K562 (cell line): ENCODE data around the gene RHOF. TPM values are rescaled to one million over a fixed set of nuclear protein-coding genes. Genes with fewer than 3 reads are reported as not detected.

Experiments used
- ATAC-seq: fragments of 200-7000 bp; cut with Tn5 transposase; 3 replicates; pipeline ENCODE4 v1.9.1; 2020; ENCODE audit warnings: moderate library complexity
- BruUV-seq: library from RNA; stranded (reverse); fragments of 400-500 nt; replicated peaks from 2 replicates; lab custom pipeline; 2021; lab: Mats Ljungman, UMichigan
- CTCF ChIA-PET: fragments of 300-600 bp; formaldehyde crosslinking; extraction: SDS; loops from one replicate; lab custom pipeline; 2021; ENCODE audit warnings: low intra/inter-chr PET ratio; lab: Yijun Ruan, JAX
- POLR2A ChIA-PET: fragments of 300-600, 350-650 bp; sonication (Branson Sonifier 250); formaldehyde crosslinking; extraction: SDS; loops from one replicate; lab custom pipeline; 2021; ENCODE audit warnings: antibody characterized with exemption, inconsistent platforms; lab: Yijun Ruan, JAX
- DNase-seq, 4 experiments: peaks; one replicate each; pipeline versions ENCODE4 v3.0.0 to v3.0.0-alpha.2; 2011 to 2018; ENCODE audit warnings: low spot score in 3 of 4, mixed read lengths in 3 of 4; ENCODE audit errors: extremely low read depth in 1 of 4
- FAIRE-seq: peaks from 2 replicates; lab custom pipeline; 2011; peaks lifted over from hg19 to GRCh38; lab: Jason Lieb, UNC
- H2AFZ ChIP-seq: 2 replicates; pipeline ENCODE4 v1.6.0; 2011; ENCODE audit warnings: low read depth, low read length, control low read depth, inconsistent platforms
- H3K27ac ChIP-seq: fragments of 200-600 bp; 3 replicates; pipeline ENCODE4 v1.8.0; 2011; ENCODE audit warnings: low read depth, mild to moderate bottlenecking, control low read depth, inconsistent platforms, low read length, moderate library complexity, mixed read lengths; ENCODE audit errors: extremely low read depth
- H3K27me3 ChIP-seq, 2 experiments: fragments of 300-600 bp in 1 of 2; 2 replicates in 1 of 2; 3 replicates in 1 of 2; pipeline versions ENCODE4 v1.6.0 to v1.8.0; 2011; ENCODE audit warnings: inconsistent platforms in 2 of 2, low read length in 2 of 2, mild to moderate bottlenecking in 1 of 2, mixed read lengths in 1 of 2, moderate library complexity in 1 of 2; ENCODE audit not compliant: control insufficient read depth in 2 of 2, insufficient read depth in 2 of 2
- H3K36me3 ChIP-seq: fragments of 300-600 bp; 3 replicates; pipeline ENCODE4 v1.8.0; 2011; ENCODE audit warnings: mild to moderate bottlenecking, low read length, inconsistent platforms; ENCODE audit not compliant: control insufficient read depth, insufficient read depth
- H3K4me1 ChIP-seq, 2 experiments: fragments of 200-600 bp in 1 of 2; replicated peaks in 1 of 2; 2 replicates in 1 of 2; 3 replicates in 1 of 2; pipeline versions ENCODE4 v1.5.1 to v1.8.0; 2011; ENCODE audit warnings: inconsistent platforms in 2 of 2, low read length in 2 of 2, mild to moderate bottlenecking in 1 of 2, mixed read lengths in 1 of 2, moderate library complexity in 1 of 2; ENCODE audit not compliant: control insufficient read depth in 2 of 2, insufficient read depth in 2 of 2
- H3K4me2 ChIP-seq: 2 replicates; pipeline ENCODE4 v1.6.1; 2011; ENCODE audit warnings: low read length, control low read depth, inconsistent platforms, mixed read lengths; ENCODE audit not compliant: insufficient read depth
- H3K4me3 ChIP-seq: fragments of 200-600 bp; sonication (generic), shearing (Covaris generic); 2 replicates; pipeline ENCODE4 v1.5.1; 2016; ENCODE audit warnings: control low read depth, inconsistent platforms
- H3K79me2 ChIP-seq: fragments of 200-600 bp; 3 replicates; pipeline ENCODE4 v1.8.0; 2011; ENCODE audit warnings: low read length, inconsistent platforms; ENCODE audit not compliant: control insufficient read depth, insufficient read depth
- H3K9ac ChIP-seq, 2 experiments: 2 replicates each; pipeline versions ENCODE4 v1.6.0 to v1.6.1; 2011; ENCODE audit warnings: low read depth in 2 of 2, low read length in 2 of 2, control low read depth in 1 of 2, inconsistent platforms in 1 of 2, mild to moderate bottlenecking in 1 of 2, mixed read lengths in 1 of 2; ENCODE audit not compliant: insufficient read depth in 1 of 2
- H3K9me1 ChIP-seq: one replicate; pipeline ENCODE4 v1.6.0; 2011; ENCODE audit warnings: inconsistent platforms, mild to moderate bottlenecking, low read length, moderate library complexity; ENCODE audit not compliant: control insufficient read depth, insufficient read depth
- H3K9me3 ChIP-seq: replicated peaks from 2 replicates; pipeline ENCODE4 v1.5.1; 2011; ENCODE audit warnings: low read depth, low read length, inconsistent platforms; ENCODE audit not compliant: control insufficient read depth, insufficient read depth
- H4K20me1 ChIP-seq: replicated peaks from 2 replicates; pipeline ENCODE4 v1.6.1; 2011; ENCODE audit warnings: low read length, inconsistent platforms, mixed read lengths; ENCODE audit not compliant: control insufficient read depth, insufficient read depth
- CHD2 ChIP-seq: IDR thresholded peaks from 2 replicates; pipeline ENCODE4 v1.6.1; 2011; ENCODE audit warnings: low read depth, low read length
- CHD4 ChIP-seq: fragments of 200-600 bp; sonication (generic); IDR thresholded peaks from 3 replicates; pipeline ENCODE4 v1.6.1; 2012; ENCODE audit warnings: low read depth, mild to moderate bottlenecking, mixed read lengths, low read length, inconsistent platforms; ENCODE audit not compliant: insufficient read depth, insufficient replicate concordance, poor library complexity, severe bottlenecking
- HLTF ChIP-seq: fragments of 450-650 bp; IDR thresholded peaks from 2 replicates; pipeline ENCODE4 v1.6.1; 2016
- SMARCA5 ChIP-seq: fragments of 450-650 bp; IDR thresholded peaks from 2 replicates; pipeline ENCODE4 v1.6.1; 2016
- ZBTB1 ChIP-seq: sonication (generic); formaldehyde crosslinking; IDR thresholded peaks from 2 replicates; pipeline ENCODE4 v1.8.1; 2023; ENCODE audit warnings: missing genetic modification reagents, low read depth, mild to moderate bottlenecking, borderline replicate concordance
- WGBS: fragments of 100-300 bp; shearing (Covaris generic); methylation state at CpG from one replicate; pipeline ENCODE4 v1.1.6; 2016; ENCODE audit warnings: low coverage, mixed read lengths; ENCODE audit not compliant: insufficient coverage; ENCODE audit errors: missing lambda C conversion rate; 5-methylcytosine and 5-hydroxymethylcytosine counted together
- in situ Hi-C: fragments of 300-500 bp; cut with MboI; formaldehyde crosslinking; loops from 4 replicates; pipeline ENCODE4 v1.15.0; 2018; ENCODE audit warnings: inconsistent platforms, mixed read lengths
- intact Hi-C: fragments of 100-400 bp; cut with micrococcal nuclease; formaldehyde crosslinking; loops from 2 replicates; pipeline ENCODE4 v1.14.2; 2022
- polyA plus RNA-seq, 8 experiments: library from polyadenylated mRNA; depleted of rRNA in 4 of 8; stranded (reverse) in 5 of 8; unstranded in 3 of 8; fragments of >200 nt; fragmentation: Nextera tagmentation in 2 of 8; fragmentation: Illumina TruSeq in 1 of 8; extraction: Ambion mirVana in 2 of 8; extraction: Trizol in 1 of 8; gene quantifications; 2 replicates each; pipeline versions ENCODE4 v1.2.1 to v1.2.3, GENCODE V29; 2011 to 2014; ENCODE audit warnings: inconsistent platforms in 1 of 8, missing spikeins in 1 of 8
- total RNA-seq, 7 experiments: library from RNA; depleted of rRNA in 6 of 7; stranded (reverse); fragments of >200 nt in 6 of 7; fragmentation: Illumina TruSeq in 2 of 7; extraction: Trizol in 2 of 7; gene quantifications; 2 replicates each; pipeline versions ENCODE4 v1.2.1 to v1.2.3, GENCODE V29; 2011 to 2021; ENCODE audit warnings: low replicate concordance in 1 of 7

Gene RHOF
- total and polyA plus RNA-seq, 9 of the 15 experiments (the other 6 are each of a cell fraction or from before 2014, with no cell fraction given): 0.13 to 10.1 (median 4.0) TPM

DNA sequence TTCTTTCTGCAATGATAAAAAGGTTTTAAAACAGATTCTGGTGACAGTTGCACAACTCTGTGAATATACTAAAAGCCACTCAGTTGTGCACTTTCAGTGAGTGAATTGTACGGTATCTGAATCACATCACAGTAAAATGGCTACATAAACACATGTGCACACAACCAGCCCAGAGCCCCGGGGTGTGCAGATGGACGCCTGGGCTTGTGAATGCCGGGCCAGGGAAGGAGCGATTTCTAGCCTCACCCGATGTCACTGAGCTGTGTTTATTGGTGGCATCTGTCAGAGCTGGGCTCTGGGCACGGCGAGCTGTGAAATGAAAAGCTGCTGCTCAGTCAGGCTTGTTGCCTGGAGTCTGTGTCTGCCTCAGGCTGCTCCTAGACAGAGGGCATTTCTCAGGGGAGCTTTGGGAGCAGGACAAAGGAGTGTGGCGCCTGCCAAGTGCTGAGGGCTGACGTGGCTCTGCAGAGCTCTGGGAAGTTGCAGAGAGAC lies 25.9 kb downstream of the RHOF start:
- Histone ChIP-seq H3K9me3 (no peaks in the 10 kb centered on the region), H3K27me3 (no peaks in the 10 kb centered on the region), H3K9ac (no peak overlapping the region), H3K36me3 (peaks cover 18% of the 10 kb centered on the region; the same call in 2 of the 3 replicates), H2AFZ (no peak overlapping the region), H3K4me1 (peaks cover 15 to 36% of the 10 kb centered on the region in 2 experiments; a peak in 4 of 5 replicates), H4K20me1 (no peaks in the 10 kb centered on the region), H3K27ac (no peak overlapping the region), H3K4me2 (no peak overlapping the region), H3K79me2 (no peaks in the 10 kb centered on the region), H3K4me3 (no peak overlapping the region), H3K9me1 (no peaks in the 10 kb centered on the region)
- FAIRE-seq (no peak), DNase-seq (no peak), ATAC-seq (no peak)
- TF ChIP-seq CHD2: no peak
- TF ChIP-seq CHD4: no peak
- no peak for TF ChIP-seq SMARCA5
- no peak for TF ChIP-seq ZBTB1 (CRISPR knock-in tag)
- TF ChIP-seq HLTF: no peak
- intact Hi-C loops: no loop called here
- ChIA-PET CTCF (no interaction called here), POLR2A (interaction anchor here (1.1 kb wide), 1 partner anchor 13 kb away, joined by 3 read pairs; no protein-coding TSS in a partner anchor)
- BruUV-seq: no TSS peak
- in situ Hi-C loops: loop anchor here (5.0 kb wide), 1 partner anchor 75 kb away; no protein-coding TSS in a partner anchor
- 74% methylated on average over 10 of the region's 10 CpGs for WGBS
